T-helper 1 cell treated with Interleukin-12 subunit alpha and Interleukin-12 subunit beta and Interleukin-4 antibody, amounts not matched to agents 30 μg/mL and 1 μg/mL, for 36 hours (primary cell): ENCODE results near the gene CACNG5.

Source experiments
- H3K27ac Mint-ChIP-seq: one replicate; pipeline ENCODE4 v1.8.0; 2021; ENCODE audit warnings: mild to moderate bottlenecking, mixed read lengths
- H3K27me3 Mint-ChIP-seq: one replicate; pipeline ENCODE4 v1.8.0; 2021; ENCODE audit warnings: low read depth, mixed read lengths
- H3K36me3 Mint-ChIP-seq: one replicate; pipeline ENCODE4 v1.8.0; 2021; ENCODE audit warnings: low read depth, mixed read lengths
- H3K4me1 Mint-ChIP-seq: one replicate; pipeline ENCODE4 v1.8.0; 2021; ENCODE audit warnings: low read depth, mixed read lengths
- H3K4me3 Mint-ChIP-seq: one replicate; pipeline ENCODE4 v1.8.0; 2021; ENCODE audit warnings: mild to moderate bottlenecking, moderate library complexity, mixed read lengths
- H3K9me3 Mint-ChIP-seq: one replicate; pipeline ENCODE4 v1.8.0; 2021; ENCODE audit warnings: mixed read lengths

The CACNG5 gene

DNA sequence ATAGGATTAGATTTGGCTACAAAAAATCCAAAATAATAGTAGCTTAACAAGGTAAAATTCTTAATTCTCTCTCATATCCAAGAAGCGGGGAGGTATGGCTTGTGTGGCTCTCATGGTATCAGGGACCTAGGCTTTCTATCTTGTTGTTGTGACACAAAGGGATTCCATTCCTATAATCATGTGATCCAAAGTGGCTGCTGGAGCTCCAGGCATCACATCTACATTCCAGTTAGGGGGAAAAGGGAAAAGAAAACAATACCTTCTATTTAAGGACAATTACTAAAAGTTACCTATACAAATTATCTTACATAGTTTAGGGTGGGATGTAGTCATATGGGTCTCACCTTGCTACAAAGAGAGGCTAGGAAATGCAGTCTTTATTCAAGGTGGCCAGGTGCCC lies 82.0 kb downstream of the CACNG5 start:
- Mint-ChIP-seq H3K27me3 (peaks cover 24% of the 10 kb centered on the region), H3K27ac (no peak overlapping the region), H3K9me3 (no peaks in the 10 kb centered on the region), H3K36me3 (no peaks in the 10 kb centered on the region), H3K4me3 (no peak overlapping the region), H3K4me1 (no peaks in the 10 kb centered on the region)

DNA sequence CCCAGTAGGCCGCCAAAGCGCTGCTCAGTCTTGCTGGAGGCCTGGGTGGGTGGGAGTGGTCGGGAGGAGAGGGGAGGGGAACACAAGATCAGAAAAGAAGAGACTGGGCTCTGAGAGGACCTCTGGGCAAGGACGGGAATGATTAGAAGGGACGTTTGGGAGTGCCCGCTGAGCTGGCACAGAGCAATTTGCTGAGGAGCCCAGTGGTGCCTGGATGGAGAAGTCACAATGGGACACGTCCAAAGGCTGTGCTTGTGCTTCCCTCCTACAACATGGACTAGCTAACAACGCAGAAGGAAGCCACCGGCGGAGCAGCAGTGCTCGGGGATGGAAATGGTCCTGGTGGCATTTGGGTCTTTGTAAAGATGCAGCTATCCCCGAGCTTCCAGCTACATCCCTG lies 84.0 kb downstream of the CACNG5 start:
- H3K27ac Mint-ChIP-seq = no peak overlapping the region
- H3K27me3 Mint-ChIP-seq = peaks cover 36% of the 10 kb centered on the region
- H3K4me3 Mint-ChIP-seq = no peak overlapping the region
- no peaks in the 10 kb centered on the region for H3K36me3 Mint-ChIP-seq
- no peaks in the 10 kb centered on the region for H3K9me3 Mint-ChIP-seq
- H3K4me1 Mint-ChIP-seq = no peaks in the 10 kb centered on the region

DNA sequence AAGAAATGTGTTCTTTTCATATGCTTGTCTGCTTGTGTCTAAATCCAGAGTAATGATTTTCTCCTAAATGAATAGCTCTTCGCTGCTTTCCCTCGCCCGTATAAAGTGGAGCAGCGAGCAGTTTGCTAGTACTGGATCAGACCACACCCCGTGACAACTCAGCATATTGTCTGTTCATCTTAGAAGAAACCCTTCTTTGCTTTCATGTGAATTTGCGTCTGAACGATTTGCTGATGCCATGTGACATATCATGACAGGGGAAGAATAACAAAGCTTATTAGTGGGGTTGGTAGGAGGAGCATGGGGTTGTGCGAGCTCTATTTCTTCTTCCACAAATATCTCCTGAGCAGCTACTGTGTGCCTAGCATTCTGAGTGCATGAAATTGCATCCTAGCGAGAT lies 85.5 kb downstream of the CACNG5 start:
- no peaks in the 10 kb centered on the region for H3K9me3 Mint-ChIP-seq
- peaks cover 41% of the 10 kb centered on the region for H3K27me3 Mint-ChIP-seq
- H3K4me3 Mint-ChIP-seq = no peak overlapping the region
- no peaks in the 10 kb centered on the region for H3K36me3 Mint-ChIP-seq
- no peak overlapping the region for H3K27ac Mint-ChIP-seq
- no peaks in the 10 kb centered on the region for H3K4me1 Mint-ChIP-seq

DNA sequence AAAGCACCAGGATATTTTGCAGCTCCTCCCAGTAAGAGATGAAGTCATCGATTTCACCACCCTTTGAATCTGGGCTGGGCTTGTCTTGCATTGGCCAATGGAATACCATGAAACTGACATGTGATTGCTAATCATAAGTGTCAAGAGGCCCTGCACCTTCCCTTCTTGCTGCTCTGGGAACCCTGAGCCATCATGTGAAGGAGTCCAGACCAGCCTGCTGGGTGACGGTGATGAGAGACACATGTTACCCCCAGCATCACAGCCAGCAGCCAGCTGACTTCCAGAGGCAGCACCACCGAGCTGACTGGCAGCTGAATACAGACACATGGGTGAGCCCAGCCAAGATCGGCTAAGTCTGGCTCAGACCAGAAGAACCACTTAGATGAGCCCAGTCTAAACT lies 86.0 kb downstream of the CACNG5 start:
- peaks cover 42% of the 10 kb centered on the region for H3K27me3 Mint-ChIP-seq
- no peaks in the 10 kb centered on the region for H3K9me3 Mint-ChIP-seq
- H3K4me1 Mint-ChIP-seq = no peaks in the 10 kb centered on the region
- H3K4me3 Mint-ChIP-seq = no peak overlapping the region
- H3K27ac Mint-ChIP-seq = no peak overlapping the region
- H3K36me3 Mint-ChIP-seq = no peaks in the 10 kb centered on the region

DNA sequence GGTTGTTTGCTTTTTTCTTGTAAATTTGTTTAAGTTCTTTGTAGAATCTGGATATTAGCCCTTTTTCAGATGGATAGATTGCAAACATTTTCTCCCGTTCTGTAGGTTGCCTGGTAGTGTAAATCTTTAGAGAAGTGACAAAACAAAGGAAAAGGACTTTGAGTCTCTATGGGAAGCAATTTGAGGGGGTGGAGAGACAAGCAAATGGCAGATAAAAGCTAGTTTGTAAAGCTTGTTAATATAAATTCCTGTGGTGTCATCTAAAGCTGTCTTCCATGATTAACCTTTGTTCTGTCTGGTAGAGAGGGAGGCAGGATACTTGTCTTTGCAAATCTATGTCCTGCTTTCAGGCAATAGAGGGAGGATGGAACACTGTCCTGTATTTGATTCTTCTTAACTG lies 89.0 kb downstream of the CACNG5 start:
- H3K4me1 Mint-ChIP-seq = no peaks in the 10 kb centered on the region
- H3K27me3 Mint-ChIP-seq = peaks cover 60% of the 10 kb centered on the region
- no peak overlapping the region for H3K27ac Mint-ChIP-seq
- no peaks in the 10 kb centered on the region for H3K9me3 Mint-ChIP-seq
- H3K4me3 Mint-ChIP-seq = no peak overlapping the region
- H3K36me3 Mint-ChIP-seq = no peaks in the 10 kb centered on the region

DNA sequence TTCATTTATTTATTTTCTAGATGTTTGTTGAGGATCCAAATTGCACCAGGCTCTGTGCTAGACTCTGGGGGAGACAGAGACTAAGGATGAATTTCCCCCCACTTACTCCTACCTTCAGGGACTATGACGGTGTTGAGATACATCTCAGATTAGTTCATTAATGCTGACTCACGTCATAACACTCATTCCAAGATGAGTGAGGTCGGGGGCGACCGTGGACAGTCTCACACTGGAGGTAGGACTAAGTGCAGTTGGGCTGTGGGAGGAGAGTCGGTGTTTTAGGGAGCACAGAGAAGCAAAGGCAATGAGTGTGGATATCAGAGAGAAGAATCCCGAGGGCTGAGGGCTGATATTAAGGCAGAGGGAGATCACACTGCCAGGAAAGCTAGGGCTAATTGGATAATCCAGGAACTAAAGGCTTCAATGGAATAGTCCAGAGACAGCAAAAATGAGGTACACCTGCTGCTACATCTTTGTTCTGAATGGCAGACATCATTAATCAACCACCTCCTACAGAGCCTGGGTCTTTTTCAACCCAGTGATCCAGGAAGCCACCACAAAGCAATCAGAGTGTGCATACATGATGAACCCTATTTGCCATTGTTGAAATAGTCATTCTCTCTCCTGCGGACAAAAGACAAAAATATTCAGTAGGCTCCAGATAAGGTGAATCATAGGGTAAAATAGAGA lies 91.0 kb downstream of the CACNG5 start:
- H3K4me3 Mint-ChIP-seq = no peak overlapping the region
- peaks cover 47% of the 10 kb centered on the region for H3K27me3 Mint-ChIP-seq
- H3K36me3 Mint-ChIP-seq = no peaks in the 10 kb centered on the region
- H3K9me3 Mint-ChIP-seq = no peaks in the 10 kb centered on the region
- no peaks in the 10 kb centered on the region for H3K4me1 Mint-ChIP-seq
- H3K27ac Mint-ChIP-seq = no peak overlapping the region

DNA sequence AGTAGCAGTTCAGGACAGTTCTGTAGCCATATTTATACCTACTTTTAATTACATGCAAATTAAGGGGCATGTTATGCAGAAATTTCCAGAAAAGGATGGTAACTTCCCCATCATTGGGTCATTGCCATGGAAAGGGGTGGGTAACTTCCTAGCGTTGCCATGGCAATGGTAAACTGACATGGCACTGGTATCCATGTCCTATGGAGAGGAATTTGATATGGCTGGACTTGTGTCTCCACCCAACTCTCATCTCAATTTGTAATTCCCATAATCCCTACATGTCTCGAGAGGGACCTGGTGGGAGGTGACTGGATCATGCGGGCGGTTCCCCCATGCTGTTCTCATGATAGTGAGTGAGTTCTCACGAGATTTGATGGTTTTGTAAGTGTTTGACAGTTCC lies 94.0 kb downstream of the CACNG5 start:
- no peak overlapping the region for H3K27ac Mint-ChIP-seq
- no peaks in the 10 kb centered on the region for H3K4me1 Mint-ChIP-seq
- H3K36me3 Mint-ChIP-seq = no peaks in the 10 kb centered on the region
- no peak overlapping the region for H3K4me3 Mint-ChIP-seq
- peaks cover 26% of the 10 kb centered on the region for H3K27me3 Mint-ChIP-seq
- no peaks in the 10 kb centered on the region for H3K9me3 Mint-ChIP-seq

DNA sequence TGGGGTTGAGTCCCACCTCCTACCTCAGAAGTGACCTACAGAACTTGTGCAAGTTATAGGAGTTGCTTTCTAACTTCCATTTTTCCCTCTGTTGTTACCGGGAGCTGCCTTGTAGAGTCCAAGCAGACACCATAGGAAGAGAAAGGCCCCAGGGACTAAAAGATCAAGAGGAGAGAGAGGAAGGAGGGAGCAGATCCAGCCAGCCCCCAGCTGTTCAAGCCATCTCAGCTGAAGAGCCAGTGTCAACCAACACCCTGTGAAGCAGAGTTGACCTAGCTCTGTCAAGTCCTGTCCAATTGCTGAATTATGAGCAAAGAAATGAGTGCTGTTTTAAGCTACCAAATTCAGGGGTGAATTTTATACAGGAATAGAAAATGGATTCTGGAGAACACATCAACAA lies 94.7 kb downstream of the CACNG5 start:
- Mint-ChIP-seq H3K9me3 (no peaks in the 10 kb centered on the region), H3K4me3 (no peak overlapping the region), H3K27me3 (peaks cover 22% of the 10 kb centered on the region), H3K4me1 (no peaks in the 10 kb centered on the region), H3K36me3 (no peaks in the 10 kb centered on the region), H3K27ac (no peak overlapping the region)

DNA sequence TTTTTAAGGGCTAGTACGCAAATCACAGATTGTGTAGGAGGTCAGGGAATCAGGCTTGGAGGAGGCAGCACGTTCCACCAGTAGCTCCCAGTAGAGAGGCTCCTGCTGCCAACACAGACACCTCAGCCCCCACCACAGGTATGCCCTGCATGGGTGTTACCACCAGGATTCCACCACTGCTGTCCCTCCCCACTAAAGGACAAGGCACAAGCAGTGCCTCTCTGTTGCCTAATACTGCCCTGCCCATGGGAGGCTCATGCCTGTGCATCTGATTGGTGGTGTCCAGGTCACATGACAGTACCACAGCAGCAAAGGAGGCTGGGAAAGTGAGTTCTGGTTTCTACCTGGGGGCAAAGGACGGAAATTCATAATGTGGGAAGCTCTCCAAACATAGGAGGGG lies 96.0 kb downstream of the CACNG5 start:
- Mint-ChIP-seq H3K4me3 (no peak overlapping the region), H3K9me3 (no peaks in the 10 kb centered on the region), H3K4me1 (no peaks in the 10 kb centered on the region), H3K27me3 (peaks cover 22% of the 10 kb centered on the region), H3K36me3 (no peaks in the 10 kb centered on the region), H3K27ac (no peak overlapping the region)

DNA sequence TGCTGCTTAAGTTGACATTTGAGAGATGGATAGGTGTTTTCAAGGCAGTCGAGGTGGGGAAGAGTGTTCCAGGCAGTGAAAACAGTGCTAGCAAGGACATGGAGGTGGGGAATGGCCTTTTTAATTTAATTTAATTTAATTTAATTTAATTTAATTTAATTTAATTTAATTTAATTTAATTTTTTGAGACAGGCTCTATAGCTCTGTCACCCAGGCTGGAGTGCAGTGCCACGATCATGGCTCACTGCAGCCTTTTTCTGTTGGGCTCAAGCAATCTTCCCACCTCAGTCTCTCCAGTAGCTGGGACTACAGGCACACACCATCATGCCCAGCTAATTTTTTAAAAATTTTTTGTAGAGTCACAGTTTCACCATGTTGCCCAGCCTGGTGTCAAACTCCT lies 97.4 kb downstream of the CACNG5 start:
- Mint-ChIP-seq H3K36me3 (no peaks in the 10 kb centered on the region), H3K9me3 (peaks cover under 1% of the 10 kb centered on the region), H3K4me3 (no peak overlapping the region), H3K4me1 (no peaks in the 10 kb centered on the region), H3K27ac (no peak overlapping the region), H3K27me3 (peaks cover 8% of the 10 kb centered on the region)

DNA sequence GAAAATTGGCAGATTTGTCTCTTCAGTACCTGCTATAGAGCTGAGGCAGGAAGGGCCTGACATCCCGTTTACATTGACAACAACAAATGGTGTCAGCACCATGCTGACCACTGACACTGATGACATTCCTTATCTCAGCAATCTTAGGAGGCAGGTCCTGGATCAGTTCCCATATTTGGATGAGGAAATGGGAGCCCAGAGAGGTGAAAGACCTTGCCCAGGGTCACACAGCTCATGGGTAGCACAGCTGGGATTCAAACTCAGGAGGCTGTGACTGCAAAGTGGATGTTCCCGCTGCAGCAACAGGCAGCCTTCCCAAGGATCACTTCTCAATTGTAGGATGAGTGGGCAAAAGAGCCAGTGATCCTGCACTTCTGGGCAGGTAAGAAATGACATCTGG lies 99.1 kb downstream of the CACNG5 start:
- Mint-ChIP-seq H3K36me3 (no peaks in the 10 kb centered on the region), H3K27ac (no peak overlapping the region), H3K27me3 (peaks cover 9% of the 10 kb centered on the region), H3K4me1 (no peaks in the 10 kb centered on the region), H3K4me3 (no peak overlapping the region), H3K9me3 (peaks cover 4% of the 10 kb centered on the region)
